Activated T-helper 2 cell treated with anti-CD3 and anti-CD28 coated beads, Interferon-gamma antibody, Interleukin-2, Interleukin-4, amounts not matched to agents 10 μg/mL and 5 μg/mL and 100 μg/mL, durations not matched to agents 14 hours and 24 hours and 36 hours (primary cell): Measurements from ENCODE around the gene EPHA4. TPM values are rescaled to one million over a fixed set of nuclear protein-coding genes. Genes with fewer than 3 reads are reported as not detected.

Experiments
- DNase-seq: peaks from one replicate; pipeline ENCODE4 v3.0.0; 2021; ENCODE audit warnings: low spot score
- H3K27ac Mint-ChIP-seq: one replicate; pipeline ENCODE4 v1.8.0; 2021; ENCODE audit warnings: mixed read lengths
- H3K27me3 Mint-ChIP-seq: one replicate; pipeline ENCODE4 v1.8.0; 2021; ENCODE audit warnings: low read depth, mixed read lengths
- H3K36me3 Mint-ChIP-seq: one replicate; pipeline ENCODE4 v1.8.0; 2021; ENCODE audit warnings: low read depth, mixed read lengths
- H3K4me1 Mint-ChIP-seq: one replicate; pipeline ENCODE4 v1.8.0; 2021; ENCODE audit warnings: low read depth, mixed read lengths
- H3K4me3 Mint-ChIP-seq: one replicate; pipeline ENCODE4 v1.8.0; 2021; ENCODE audit warnings: low read depth, mild to moderate bottlenecking, moderate library complexity, mixed read lengths
- H3K9me3 Mint-ChIP-seq: one replicate; pipeline ENCODE4 v1.8.0; 2021; ENCODE audit warnings: mixed read lengths
- intact Hi-C: fragments of 100-400 bp; cut with micrococcal nuclease; formaldehyde crosslinking; loops from one replicate; pipeline ENCODE4 v1.15.1; 2023
- total RNA-seq: library from RNA; stranded (reverse); gene quantifications from 2 replicates; pipeline ENCODE4 v1.2.3, GENCODE V29; 2022

Gene EPHA4
- total RNA-seq, 1 donor from 2014 or later, result 1.2 TPM

GRCh38 chr2:221596192-221596591 is 24.1 kb upstream of the EPHA4 start:
- H3K36me3 Mint-ChIP-seq, result no peaks in the 10 kb centered on the region
- no peaks in the 10 kb centered on the region for H3K27me3 Mint-ChIP-seq
- DNase-seq, result no peak
- intact Hi-C loops, result no loop called here
- no peak overlapping the region for H3K4me3 Mint-ChIP-seq
- H3K4me1 Mint-ChIP-seq, result no peaks in the 10 kb centered on the region
- H3K27ac Mint-ChIP-seq, result no peak overlapping the region
- no peaks in the 10 kb centered on the region for H3K9me3 Mint-ChIP-seq

GRCh38 chr2:221590861-221591365 is 18.8 kb upstream of the EPHA4 start:
- Mint-ChIP-seq H3K27ac (no peak overlapping the region), H3K27me3 (no peaks in the 10 kb centered on the region), H3K4me3 (no peak overlapping the region), H3K9me3 (no peaks in the 10 kb centered on the region), H3K36me3 (no peaks in the 10 kb centered on the region), H3K4me1 (no peaks in the 10 kb centered on the region)
- intact Hi-C loops, result no loop called here
- no peak for DNase-seq

- no peaks in the 10 kb centered on the region for H3K36me3 Mint-ChIP-seq
- intact Hi-C loops, result no loop called here
Observed at GRCh38 chr2:221589696-221590095, 17.6 kb upstream of the EPHA4 start.

GRCh38 chr2:221588306-221588985 is 16.3 kb upstream of the EPHA4 start:
- H3K27me3 Mint-ChIP-seq, result peaks cover 9% of the 10 kb centered on the region
- DNase-seq, result no peak
- H3K4me1 Mint-ChIP-seq, result no peaks in the 10 kb centered on the region
- no peaks in the 10 kb centered on the region for H3K36me3 Mint-ChIP-seq
- H3K9me3 Mint-ChIP-seq, result no peaks in the 10 kb centered on the region
- H3K27ac Mint-ChIP-seq, result no peak overlapping the region
- intact Hi-C loops, result no loop called here
- no peak overlapping the region for H3K4me3 Mint-ChIP-seq

More at GRCh38 chr2:221589696-221590095, 17.6 kb upstream of the EPHA4 start:
- Mint-ChIP-seq H3K4me3 (no peak overlapping the region), H3K27ac (no peak overlapping the region), H3K27me3 (peaks cover 4% of the 10 kb centered on the region), H3K9me3 (no peaks in the 10 kb centered on the region), H3K4me1 (no peaks in the 10 kb centered on the region)
- no peak for DNase-seq

GRCh38 chr2:221581986-221582385 is 9.9 kb upstream of the EPHA4 start:
- intact Hi-C loops, result no loop called here
- no peak overlapping the region for H3K4me3 Mint-ChIP-seq
- no peaks in the 10 kb centered on the region for H3K9me3 Mint-ChIP-seq
- H3K27ac Mint-ChIP-seq, result no peak overlapping the region
- peaks cover 23% of the 10 kb centered on the region for H3K27me3 Mint-ChIP-seq
- no peaks in the 10 kb centered on the region for H3K4me1 Mint-ChIP-seq
- no peaks in the 10 kb centered on the region for H3K36me3 Mint-ChIP-seq
- DNase-seq, result no peak

GRCh38 chr2:221574231-221574570 is 2.1 kb upstream of the EPHA4 start:
- H3K4me1 Mint-ChIP-seq, result peaks cover 23% of the 10 kb centered on the region
- H3K4me3 Mint-ChIP-seq, result peak overlapping the region; percentile 69
- peaks cover 60% of the 10 kb centered on the region for H3K27me3 Mint-ChIP-seq
- DNase-seq, result no peak
- H3K27ac Mint-ChIP-seq, result no peak overlapping the region
- intact Hi-C loops, result loop anchor here (5.0 to 10.0 kb wide), 2 partner anchors 718 to 1839 kb away; no protein-coding TSS in a partner anchor
- H3K36me3 Mint-ChIP-seq, result no peaks in the 10 kb centered on the region
- no peaks in the 10 kb centered on the region for H3K9me3 Mint-ChIP-seq

- intact Hi-C loops, result loop anchor here (1.0 to 10.0 kb wide), 3 partner anchors 719 to 1839 kb away; no protein-coding TSS in a partner anchor
- peak; percentile 71 for DNase-seq
Observed at GRCh38 chr2:221573430-221574230, 1.5 kb upstream of the EPHA4 start.

GRCh38 chr2:221572821-221573429 is 821 bp upstream of the EPHA4 start:
- Mint-ChIP-seq H3K9me3 (no peaks in the 10 kb centered on the region), H3K27me3 (peaks cover 73% of the 10 kb centered on the region), H3K4me1 (peaks cover 23% of the 10 kb centered on the region), H3K36me3 (no peaks in the 10 kb centered on the region), H3K4me3 (peak overlapping the region; percentile 83), H3K27ac (peak overlapping the region; percentile 37)
- intact Hi-C loops, result loop anchor here (1.0 to 10.0 kb wide), 4 partner anchors 53 to 1838 kb away; no protein-coding TSS in a partner anchor
- peak; percentile 26 for DNase-seq

More at GRCh38 chr2:221573430-221574230, 1.5 kb upstream of the EPHA4 start:
- Mint-ChIP-seq H3K27ac (no peak overlapping the region), H3K4me3 (peak overlapping the region; percentile 69), H3K9me3 (no peaks in the 10 kb centered on the region), H3K27me3 (peaks cover 66% of the 10 kb centered on the region), H3K4me1 (peaks cover 23% of the 10 kb centered on the region), H3K36me3 (no peaks in the 10 kb centered on the region)

GRCh38 chr2:221571551-221572218 is 419 bp downstream of the EPHA4 start:
- intact Hi-C loops, result loop anchor here (1.0 to 10.0 kb wide), 3 partner anchors 51 to 1837 kb away; no protein-coding TSS in a partner anchor
- Mint-ChIP-seq H3K4me3 (peak overlapping the region; percentile 84), H3K4me1 (peaks cover 23% of the 10 kb centered on the region), H3K9me3 (no peaks in the 10 kb centered on the region), H3K27ac (no peak overlapping the region), H3K36me3 (no peaks in the 10 kb centered on the region), H3K27me3 (peaks cover 73% of the 10 kb centered on the region)
- DNase-seq, result no peak

- intact Hi-C loops, result loop anchor here (5.0 to 10.0 kb wide), 2 partner anchors 721 to 1836 kb away; no protein-coding TSS in a partner anchor
- no peak overlapping the region for H3K27ac Mint-ChIP-seq
- H3K4me1 Mint-ChIP-seq, result peaks cover 23% of the 10 kb centered on the region
- no peaks in the 10 kb centered on the region for H3K9me3 Mint-ChIP-seq
- H3K36me3 Mint-ChIP-seq, result no peaks in the 10 kb centered on the region
- H3K27me3 Mint-ChIP-seq, result peaks cover 73% of the 10 kb centered on the region
- peak overlapping the region; percentile 84 for H3K4me3 Mint-ChIP-seq
- DNase-seq, result peak; percentile 11
Observed at GRCh38 chr2:221571025-221571550, 1.0 kb downstream of the EPHA4 start.

GRCh38 chr2:221570321-221570935 is 1.7 kb downstream of the EPHA4 start:
- Mint-ChIP-seq H3K27me3 (peaks cover 77% of the 10 kb centered on the region), H3K4me1 (peaks cover 23% of the 10 kb centered on the region), H3K9me3 (no peaks in the 10 kb centered on the region), H3K36me3 (no peaks in the 10 kb centered on the region), H3K27ac (no peak overlapping the region), H3K4me3 (peak overlapping the region; percentile 84)
- intact Hi-C loops, result loop anchor here (5.0 to 10.0 kb wide), 2 partner anchors 722 to 1836 kb away; no protein-coding TSS in a partner anchor
- DNase-seq, result no peak
